Tibial artery (tissue), 4 donors: Measurements from ENCODE around the gene C1orf35.

Experiments used
- DNase-seq, 2 donors: peaks; one replicate each; pipeline ENCODE4 v3.0.0-alpha.2; 2019
- H3K27ac ChIP-seq, 2 donors: fragments of 200-600 bp; sonication (generic) in 1 of 2; 1 replicate in 1 of 2; 2 replicates in 1 of 2; pipeline ENCODE4 v1.5.1; 2018 to 2019; ENCODE audit warnings: mild to moderate bottlenecking in 1 of 2
- H3K27me3 ChIP-seq, 2 donors: fragments of 200-600 bp; sonication (generic) in 1 of 2; one replicate each; pipeline versions ENCODE4 v1.5.1 to v1.6.0; 2016 to 2019
- H3K36me3 ChIP-seq, 3 donors: fragments of 200-600 bp; sonication (generic) in 2 of 3; one replicate each; pipeline ENCODE4 v1.5.1; 2016 to 2019; ENCODE audit warnings: mild to moderate bottlenecking in 2 of 3
- H3K4me1 ChIP-seq, 4 donors: fragments of 200-600 bp; sonication (generic) in 2 of 4; 1 replicate in 3 of 4; 2 replicates in 1 of 4; pipeline ENCODE4 v1.5.1; 2016 to 2019
- H3K4me3 ChIP-seq, 2 donors: fragments of 200-600 bp; sonication (generic) in 1 of 2; 1 replicate in 1 of 2; 2 replicates in 1 of 2; pipeline ENCODE4 v1.5.1; 2018 to 2019; ENCODE audit warnings: mild to moderate bottlenecking in 2 of 2
- H3K9me3 ChIP-seq, 3 donors: fragments of 200-600 bp; sonication (generic) in 1 of 3; one replicate each; pipeline ENCODE4 v1.5.1; 2016 to 2019
- intact Hi-C: fragments of 100-400 bp; cut with DNase I; formaldehyde crosslinking; loops from one replicate; pipeline ENCODE4 v1.15.0; 2023; ENCODE audit warnings: low total_unique reads
- TF ChIP-seq, protein P1 (sequence below), 2 experiments: fragments of 200-600 bp in 1 of 2; fragments of 450-650 bp in 1 of 2; IDR thresholded peaks; one replicate each; pipeline ENCODE4 v1.5.1; 2017 to 2019; ENCODE audit warnings: antibody characterized with exemption in 2 of 2, mild to moderate bottlenecking in 1 of 2, moderate library complexity in 1 of 2

C1orf35 gene

DNA sequence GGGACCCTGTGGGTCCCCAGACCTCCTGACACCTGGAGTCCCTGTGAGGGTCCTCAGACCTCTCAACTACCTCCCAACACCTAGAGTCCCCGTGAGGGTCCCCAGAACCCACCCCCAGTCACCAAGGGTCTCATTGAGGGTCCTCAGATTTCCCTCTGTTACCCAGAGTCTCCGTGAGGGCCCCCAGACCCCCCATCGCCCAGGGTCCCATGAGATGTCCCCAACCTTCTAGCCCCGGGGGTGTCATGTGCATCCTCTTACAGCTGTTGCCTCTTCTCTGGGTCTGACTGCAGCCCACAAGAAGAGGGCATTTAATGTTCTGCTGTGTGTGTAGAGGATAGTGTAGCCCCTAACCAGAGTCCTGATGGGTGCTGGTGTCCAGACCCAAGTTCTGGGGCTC lies 44.6 kb upstream of the C1orf35 start:
- H3K27ac ChIP-seq, result no peak overlapping the region
- peaks cover 0 to 58% (median 34%) of the 10 kb centered on the region in 4 donors for H3K4me1 ChIP-seq

DNA sequence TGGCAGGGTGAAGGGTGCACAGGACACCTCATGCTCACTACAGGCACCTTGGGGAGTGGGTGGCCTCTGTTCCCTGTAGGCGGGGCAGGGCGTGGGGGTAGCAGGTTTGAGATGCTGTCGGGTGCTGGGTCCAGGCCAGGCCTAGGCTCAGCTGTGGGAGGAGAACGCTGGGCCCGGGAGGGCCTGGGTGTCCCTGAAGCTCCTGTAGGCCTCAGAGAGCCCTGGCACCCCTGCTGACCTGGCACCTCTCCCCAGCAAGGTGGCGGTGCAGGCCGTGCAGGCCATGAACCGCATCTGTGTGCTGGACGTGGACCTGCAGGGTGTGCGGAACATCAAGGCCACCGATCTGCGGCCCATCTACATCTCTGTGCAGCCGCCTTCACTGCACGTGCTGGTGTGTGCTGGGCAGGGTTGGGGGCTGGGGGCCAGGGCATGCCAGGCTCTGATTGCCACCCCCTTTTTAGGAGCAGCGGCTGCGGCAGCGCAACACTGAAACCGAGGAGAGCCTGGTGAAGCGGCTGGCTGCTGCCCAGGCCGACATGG lies 44.1 kb upstream of the C1orf35 start:
- TF ChIP-seq, protein P1, sequence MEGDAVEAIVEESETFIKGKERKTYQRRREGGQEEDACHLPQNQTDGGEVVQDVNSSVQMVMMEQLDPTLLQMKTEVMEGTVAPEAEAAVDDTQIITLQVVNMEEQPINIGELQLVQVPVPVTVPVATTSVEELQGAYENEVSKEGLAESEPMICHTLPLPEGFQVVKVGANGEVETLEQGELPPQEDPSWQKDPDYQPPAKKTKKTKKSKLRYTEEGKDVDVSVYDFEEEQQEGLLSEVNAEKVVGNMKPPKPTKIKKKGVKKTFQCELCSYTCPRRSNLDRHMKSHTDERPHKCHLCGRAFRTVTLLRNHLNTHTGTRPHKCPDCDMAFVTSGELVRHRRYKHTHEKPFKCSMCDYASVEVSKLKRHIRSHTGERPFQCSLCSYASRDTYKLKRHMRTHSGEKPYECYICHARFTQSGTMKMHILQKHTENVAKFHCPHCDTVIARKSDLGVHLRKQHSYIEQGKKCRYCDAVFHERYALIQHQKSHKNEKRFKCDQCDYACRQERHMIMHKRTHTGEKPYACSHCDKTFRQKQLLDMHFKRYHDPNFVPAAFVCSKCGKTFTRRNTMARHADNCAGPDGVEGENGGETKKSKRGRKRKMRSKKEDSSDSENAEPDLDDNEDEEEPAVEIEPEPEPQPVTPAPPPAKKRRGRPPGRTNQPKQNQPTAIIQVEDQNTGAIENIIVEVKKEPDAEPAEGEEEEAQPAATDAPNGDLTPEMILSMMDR (IDR thresholded peaks at IDR 0.05), result no peak
- H3K4me1 ChIP-seq, result peaks cover 0 to 63% (median 39%) of the 10 kb centered on the region in 4 donors
- H3K36me3 ChIP-seq, result peaks cover 22 to 49% (median 37%) of the 10 kb centered on the region in 3 donors

More for the DNA sequence above, 44.6 kb upstream of the C1orf35 start:
- no peak overlapping the region for H3K4me3 ChIP-seq
- no peaks in the 10 kb centered on the region for H3K9me3 ChIP-seq
- no peaks in the 10 kb centered on the region for H3K27me3 ChIP-seq
- DNase-seq, result no peak
- TF ChIP-seq, protein P1 (IDR thresholded peaks at IDR 0.05), result no peak
- intact Hi-C loops, result no loop called here
- peaks cover 22 to 49% (median 37%) of the 10 kb centered on the region in 3 donors for H3K36me3 ChIP-seq

DNA sequence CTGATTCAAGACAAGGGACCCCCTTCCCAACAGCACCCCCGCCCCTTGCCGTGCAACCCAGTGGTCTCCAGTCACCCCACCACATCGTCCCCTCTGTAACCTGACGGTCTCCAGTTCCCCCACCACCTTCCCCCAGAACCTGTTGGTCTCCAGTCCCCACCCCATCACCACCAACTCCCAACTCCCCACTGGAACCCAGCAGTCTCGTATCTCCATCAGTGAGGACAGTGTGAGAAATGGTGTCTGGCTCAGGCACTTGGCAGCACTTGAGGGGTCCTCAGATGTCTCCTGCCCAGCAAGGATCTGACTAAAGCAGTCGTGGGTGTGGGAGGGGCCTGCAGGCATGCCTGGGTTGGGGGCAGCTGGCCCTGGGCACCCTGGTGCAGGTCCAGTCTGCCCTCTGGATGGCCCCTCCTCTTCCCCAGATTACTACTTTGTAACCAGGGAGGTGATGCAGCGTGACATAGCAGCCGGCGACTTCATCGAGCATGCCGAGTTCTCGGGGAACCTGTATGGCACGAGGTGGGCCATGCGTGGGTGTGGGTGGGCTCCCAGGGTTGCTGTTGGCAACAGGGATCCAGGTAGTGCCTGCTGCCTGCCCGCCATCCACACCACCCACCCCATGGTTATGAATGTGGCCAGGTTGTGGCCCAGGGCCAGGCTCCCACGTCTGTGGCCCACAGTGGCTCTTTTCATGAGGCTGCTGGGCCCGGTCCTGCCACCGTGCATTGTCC lies 43.5 kb upstream of the C1orf35 start:
- no peak overlapping the region for H3K4me3 ChIP-seq
- peaks cover 0 to 70% (median 46%) of the 10 kb centered on the region in 4 donors for H3K4me1 ChIP-seq
- intact Hi-C loops, result no loop called here
- no peaks in the 10 kb centered on the region for H3K9me3 ChIP-seq
- no peak for DNase-seq
- H3K27ac ChIP-seq, result no peak overlapping the region
- TF ChIP-seq, protein P1 (IDR thresholded peaks at IDR 0.05), result no peak
- no peaks in the 10 kb centered on the region for H3K27me3 ChIP-seq
- peaks cover 22 to 49% (median 37%) of the 10 kb centered on the region in 3 donors for H3K36me3 ChIP-seq

More for the DNA sequence above, 44.1 kb upstream of the C1orf35 start:
- Histone ChIP-seq H3K4me3 (no peak overlapping the region), H3K27me3 (no peaks in the 10 kb centered on the region), H3K27ac (no peak overlapping the region), H3K9me3 (no peaks in the 10 kb centered on the region)
- DNase-seq, result peak in 1 of 2 donors; percentile 64
- intact Hi-C loops, result no loop called here

DNA sequence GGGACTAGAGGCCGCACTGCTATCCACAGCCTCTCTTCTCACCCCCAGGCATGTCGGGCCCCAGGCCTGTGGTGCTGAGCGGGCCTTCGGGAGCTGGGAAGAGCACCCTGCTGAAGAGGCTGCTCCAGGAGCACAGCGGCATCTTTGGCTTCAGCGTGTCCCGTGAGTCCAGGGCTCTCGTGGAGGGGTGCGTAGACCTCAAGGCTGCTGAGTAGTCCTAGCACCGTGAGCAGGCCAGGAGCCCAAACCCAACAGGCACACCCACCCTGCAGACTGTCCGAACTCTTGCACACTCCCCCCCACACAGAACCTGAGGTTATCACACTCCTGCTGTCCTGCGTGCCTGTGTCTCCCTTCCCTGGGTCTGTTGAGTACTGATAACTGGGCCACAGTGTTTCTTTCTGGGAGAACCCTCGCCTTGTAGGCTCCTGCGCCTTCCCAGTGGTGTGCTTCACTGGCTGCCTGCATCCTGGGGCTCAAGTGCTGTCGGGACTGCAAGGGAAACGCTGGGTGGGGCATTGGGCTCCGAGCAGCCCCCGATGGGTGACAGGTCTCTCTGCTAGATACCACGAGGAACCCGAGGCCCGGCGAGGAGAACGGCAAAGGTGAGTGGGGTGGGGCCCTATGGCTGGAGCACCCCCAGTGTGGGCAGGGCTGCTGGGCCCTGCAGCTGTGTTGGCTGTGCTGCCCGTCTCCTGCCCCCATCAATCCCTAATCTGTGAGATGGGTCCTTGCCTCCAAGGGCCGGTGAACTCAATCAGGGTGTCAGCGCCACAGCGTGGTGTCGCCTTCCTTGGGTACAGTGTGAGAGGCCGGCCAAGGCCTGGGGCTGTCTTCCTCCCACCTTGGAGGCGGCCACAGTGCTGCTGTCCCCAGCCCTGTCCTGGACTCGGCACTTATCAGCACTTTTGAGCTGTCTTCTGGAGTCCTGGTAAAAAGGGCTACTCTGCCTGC lies 42.6 kb upstream of the C1orf35 start:
- TF ChIP-seq, protein P1 (IDR thresholded peaks at IDR 0.05), result no peak
- Histone ChIP-seq H3K4me3 (no peak overlapping the region), H3K36me3 (peaks cover 22 to 49% (median 37%) of the 10 kb centered on the region in 3 donors), H3K27me3 (no peaks in the 10 kb centered on the region), H3K4me1 (peaks cover 0 to 70% (median 54%) of the 10 kb centered on the region in 4 donors), H3K27ac (no peak overlapping the region), H3K9me3 (no peaks in the 10 kb centered on the region)
- no peak for DNase-seq
- intact Hi-C loops, result no loop called here

DNA sequence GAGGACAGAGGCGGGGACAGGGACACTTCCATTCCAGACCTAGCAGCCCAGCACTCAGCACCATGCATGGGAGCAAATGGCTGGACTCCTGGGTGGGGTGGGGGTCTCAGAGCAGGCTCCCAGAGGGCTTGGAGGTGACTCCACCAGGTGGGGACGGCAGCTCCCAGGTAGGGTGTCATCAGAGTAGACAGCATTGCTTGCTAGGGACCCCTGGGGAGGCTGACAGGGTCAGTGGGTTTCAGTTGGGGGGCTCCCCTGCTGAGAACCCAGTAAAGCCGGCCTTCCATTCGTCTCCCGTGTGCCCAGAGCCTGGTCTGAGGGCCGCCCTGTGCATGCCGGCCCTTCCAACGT lies 41.8 kb upstream of the C1orf35 start:
- intact Hi-C loops, result no loop called here
- H3K27me3 ChIP-seq, result no peaks in the 10 kb centered on the region
- H3K4me1 ChIP-seq, result peaks cover 0 to 65% (median 50%) of the 10 kb centered on the region in 4 donors
- H3K4me3 ChIP-seq, result no peak overlapping the region
- peaks cover 22 to 47% (median 37%) of the 10 kb centered on the region in 3 donors for H3K36me3 ChIP-seq
- DNase-seq, result no peak
- H3K9me3 ChIP-seq, result no peaks in the 10 kb centered on the region
- TF ChIP-seq, protein P1 (IDR thresholded peaks at IDR 0.05), result no peak
- H3K27ac ChIP-seq, result no peak overlapping the region
